Tibial nerve (tissue), 4 donors: ENCODE measurements around the gene ZNF213.

Experiments
- EP300 ChIP-seq, 2 donors: sonication (generic); formaldehyde crosslinking; IDR thresholded peaks; one replicate each; pipeline ENCODE4 v1.6.1; 2017; ENCODE audit warnings: antibody characterized with exemption in 2 of 2, mild to moderate bottlenecking in 1 of 2
- POLR2A ChIP-seq, 2 donors: fragments of 450-650 bp; IDR thresholded peaks; one replicate each; pipeline ENCODE4 v1.6.1; 2017; ENCODE audit warnings: antibody characterized with exemption in 2 of 2, mild to moderate bottlenecking in 2 of 2, moderate library complexity in 2 of 2
- TF ChIP-seq, protein P1 (sequence below), 5 experiments: fragments of 200-600 bp in 3 of 5; fragments of 450-650 bp in 2 of 5; sonication (generic) in 3 of 5; IDR thresholded peaks; one replicate each; pipeline ENCODE4 v1.5.1; 2016 to 2019; ENCODE audit warnings: antibody characterized with exemption in 5 of 5, mild to moderate bottlenecking in 3 of 5, moderate library complexity in 2 of 5

DNA sequence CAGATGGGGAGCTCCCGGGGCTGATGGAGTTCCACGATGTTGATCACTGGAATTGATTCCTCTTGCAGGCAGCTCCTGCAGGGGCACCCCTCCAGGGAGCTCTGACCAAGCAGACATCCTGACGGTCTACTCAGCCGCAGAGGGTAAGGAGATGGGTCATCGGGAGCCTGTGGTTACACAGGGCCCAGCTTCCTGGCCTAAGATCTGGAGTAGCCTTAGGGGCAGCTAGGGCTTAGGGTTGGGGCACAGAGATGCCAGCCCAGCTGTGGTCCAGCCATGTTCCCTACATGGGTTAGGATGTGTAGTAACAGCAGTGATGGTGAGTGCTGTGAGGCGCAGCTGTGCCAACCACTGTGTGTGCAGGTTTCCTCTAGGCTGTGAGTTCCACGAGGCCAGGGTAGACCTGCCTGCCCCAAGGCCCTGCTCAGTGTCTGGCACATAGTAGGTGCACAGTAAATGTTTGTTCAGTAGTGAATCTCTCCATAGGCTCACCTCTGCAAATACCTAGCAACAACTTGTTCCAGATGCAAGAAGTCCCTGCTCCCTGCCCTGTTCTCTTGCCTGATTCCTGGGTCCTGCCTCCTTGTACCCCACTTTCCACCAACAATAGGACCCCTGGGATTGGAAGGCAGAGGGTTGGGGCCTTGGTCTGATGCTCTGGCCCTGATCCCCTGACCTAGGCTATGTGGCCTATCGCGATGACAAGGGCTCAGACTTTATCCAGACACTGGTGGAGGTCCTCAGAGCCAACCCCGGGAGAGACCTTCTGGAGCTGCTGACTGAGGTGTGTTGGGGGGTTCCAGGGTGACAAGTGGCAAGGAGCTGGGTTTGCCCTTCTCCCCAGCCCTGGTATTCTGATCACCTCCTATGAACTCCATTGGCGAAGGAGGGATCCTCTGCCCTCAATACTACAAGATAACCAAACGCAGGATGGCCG lies 13.7 kb downstream of the ZNF213 start:
- TF ChIP-seq, protein P1, sequence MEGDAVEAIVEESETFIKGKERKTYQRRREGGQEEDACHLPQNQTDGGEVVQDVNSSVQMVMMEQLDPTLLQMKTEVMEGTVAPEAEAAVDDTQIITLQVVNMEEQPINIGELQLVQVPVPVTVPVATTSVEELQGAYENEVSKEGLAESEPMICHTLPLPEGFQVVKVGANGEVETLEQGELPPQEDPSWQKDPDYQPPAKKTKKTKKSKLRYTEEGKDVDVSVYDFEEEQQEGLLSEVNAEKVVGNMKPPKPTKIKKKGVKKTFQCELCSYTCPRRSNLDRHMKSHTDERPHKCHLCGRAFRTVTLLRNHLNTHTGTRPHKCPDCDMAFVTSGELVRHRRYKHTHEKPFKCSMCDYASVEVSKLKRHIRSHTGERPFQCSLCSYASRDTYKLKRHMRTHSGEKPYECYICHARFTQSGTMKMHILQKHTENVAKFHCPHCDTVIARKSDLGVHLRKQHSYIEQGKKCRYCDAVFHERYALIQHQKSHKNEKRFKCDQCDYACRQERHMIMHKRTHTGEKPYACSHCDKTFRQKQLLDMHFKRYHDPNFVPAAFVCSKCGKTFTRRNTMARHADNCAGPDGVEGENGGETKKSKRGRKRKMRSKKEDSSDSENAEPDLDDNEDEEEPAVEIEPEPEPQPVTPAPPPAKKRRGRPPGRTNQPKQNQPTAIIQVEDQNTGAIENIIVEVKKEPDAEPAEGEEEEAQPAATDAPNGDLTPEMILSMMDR (IDR thresholded peaks at IDR 0.05): no peak
- TF ChIP-seq EP300 (IDR thresholded peaks at IDR 0.05) (no peak), POLR2A (IDR thresholded peaks at IDR 0.05) (no peak)
